DND-41 (cell line): ENCODE data around the gene FAAH.

Source experiments
- ATAC-seq: fragments of 200-7000 bp; cut with Tn5 transposase; 3 replicates; pipeline ENCODE4 v1.9.1; 2021; ENCODE audit warnings: low read depth; ENCODE audit not compliant: insufficient read depth
- DNase-seq: peaks from one replicate; pipeline ENCODE4 v3.0.0-alpha.2; 2020
- H2AFZ ChIP-seq: 2 replicates; pipeline ENCODE4 v1.6.0; 2012; ENCODE audit warnings: low read depth, low read length
- H3K27ac ChIP-seq: 2 replicates; pipeline ENCODE4 v1.5.1; 2012; ENCODE audit warnings: low read length, inconsistent platforms
- H3K27me3 ChIP-seq: fragments of 200-600 bp; sonication (generic); 2 replicates; pipeline ENCODE4 v1.6.0; 2012; ENCODE audit warnings: low read length, mild to moderate bottlenecking, inconsistent platforms; ENCODE audit not compliant: insufficient read depth, poor library complexity
- H3K36me3 ChIP-seq: 2 replicates; pipeline ENCODE4 v1.5.1; 2012; ENCODE audit warnings: low read length, inconsistent platforms; ENCODE audit not compliant: insufficient read depth
- H3K4me1 ChIP-seq: 2 replicates; pipeline ENCODE4 v1.5.1; 2012; ENCODE audit warnings: mild to moderate bottlenecking, low read length; ENCODE audit not compliant: insufficient read depth
- H3K4me2 ChIP-seq: 2 replicates; pipeline ENCODE4 v1.6.0; 2012; ENCODE audit warnings: mild to moderate bottlenecking, moderate library complexity, low read length, inconsistent platforms; ENCODE audit not compliant: insufficient read depth
- H3K4me3 ChIP-seq, 2 experiments: fragments of 200-600 bp in 1 of 2; shearing (Covaris generic) in 1 of 2; 2 replicates each; pipeline ENCODE4 v1.5.1; 2012 to 2016; ENCODE audit warnings: inconsistent platforms in 2 of 2, low read length in 2 of 2, mild to moderate bottlenecking in 2 of 2, low read depth in 1 of 2, moderate library complexity in 1 of 2
- H3K79me2 ChIP-seq: 2 replicates; pipeline ENCODE4 v1.6.0; 2012; ENCODE audit warnings: low read length, inconsistent platforms; ENCODE audit not compliant: insufficient read depth
- H3K9ac ChIP-seq: 2 replicates; pipeline ENCODE4 v1.6.0; 2012; ENCODE audit warnings: low read depth, mild to moderate bottlenecking, inconsistent platforms, low read length, moderate library complexity
- H3K9me3 ChIP-seq: 2 replicates; pipeline ENCODE4 v1.5.1; 2012; ENCODE audit warnings: low read length, moderate library complexity, mild to moderate bottlenecking, inconsistent platforms; ENCODE audit not compliant: insufficient read depth, severe bottlenecking
- H4K20me1 ChIP-seq: 2 replicates; pipeline ENCODE4 v1.6.0; 2012; ENCODE audit warnings: low read length; ENCODE audit not compliant: insufficient read depth
- EZH2 ChIP-seq: IDR thresholded peaks from 3 replicates; pipeline ENCODE4 v1.6.1; 2012; ENCODE audit warnings: borderline replicate concordance, low read depth, mild to moderate bottlenecking, moderate library complexity, low read length, inconsistent platforms; ENCODE audit not compliant: severe bottlenecking
- TF ChIP-seq, protein P1 (sequence below): IDR thresholded peaks from 2 replicates; pipeline ENCODE4 v1.5.1; 2012; ENCODE audit warnings: borderline replicate concordance, low read length, moderate library complexity, mild to moderate bottlenecking; ENCODE audit not compliant: poor library complexity, severe bottlenecking; ENCODE audit errors: extremely low read depth

FAAH gene

GRCh38 chr1:46457178-46457577 lies 63.1 kb downstream of the FAAH start:
- no peaks in the 10 kb centered on the region for H3K36me3 ChIP-seq
- ATAC-seq (no peak), DNase-seq (no peak)
- H2AFZ ChIP-seq: no peak overlapping the region
- H3K4me1 ChIP-seq: no peaks in the 10 kb centered on the region
- H3K9me3 ChIP-seq: no peaks in the 10 kb centered on the region
- no peak for TF ChIP-seq EZH2
- TF ChIP-seq, protein P1, sequence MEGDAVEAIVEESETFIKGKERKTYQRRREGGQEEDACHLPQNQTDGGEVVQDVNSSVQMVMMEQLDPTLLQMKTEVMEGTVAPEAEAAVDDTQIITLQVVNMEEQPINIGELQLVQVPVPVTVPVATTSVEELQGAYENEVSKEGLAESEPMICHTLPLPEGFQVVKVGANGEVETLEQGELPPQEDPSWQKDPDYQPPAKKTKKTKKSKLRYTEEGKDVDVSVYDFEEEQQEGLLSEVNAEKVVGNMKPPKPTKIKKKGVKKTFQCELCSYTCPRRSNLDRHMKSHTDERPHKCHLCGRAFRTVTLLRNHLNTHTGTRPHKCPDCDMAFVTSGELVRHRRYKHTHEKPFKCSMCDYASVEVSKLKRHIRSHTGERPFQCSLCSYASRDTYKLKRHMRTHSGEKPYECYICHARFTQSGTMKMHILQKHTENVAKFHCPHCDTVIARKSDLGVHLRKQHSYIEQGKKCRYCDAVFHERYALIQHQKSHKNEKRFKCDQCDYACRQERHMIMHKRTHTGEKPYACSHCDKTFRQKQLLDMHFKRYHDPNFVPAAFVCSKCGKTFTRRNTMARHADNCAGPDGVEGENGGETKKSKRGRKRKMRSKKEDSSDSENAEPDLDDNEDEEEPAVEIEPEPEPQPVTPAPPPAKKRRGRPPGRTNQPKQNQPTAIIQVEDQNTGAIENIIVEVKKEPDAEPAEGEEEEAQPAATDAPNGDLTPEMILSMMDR: no peak
- no peak overlapping the region for H3K4me2 ChIP-seq
- H3K9ac ChIP-seq: no peak overlapping the region
- no peaks in the 10 kb centered on the region; the same call in 1 of the 2 replicates for H4K20me1 ChIP-seq
- H3K79me2 ChIP-seq: no peaks in the 10 kb centered on the region
- H3K27ac ChIP-seq: no peak overlapping the region
- peaks cover 56% of the 10 kb centered on the region for H3K27me3 ChIP-seq
- H3K4me3 ChIP-seq: no peak overlapping the region

- TF ChIP-seq, protein P1: no peak
- no peak for TF ChIP-seq EZH2
Measured at GRCh38 chr1:46458190-46458589, 64.1 kb downstream of the FAAH start.

GRCh38 chr1:46458846-46459245 lies 64.7 kb downstream of the FAAH start:
- DNase-seq (no peak), ATAC-seq (no peak)
- Histone ChIP-seq H3K4me2 (no peak overlapping the region), H3K9ac (no peak overlapping the region), H3K79me2 (no peaks in the 10 kb centered on the region), H3K27ac (no peak overlapping the region), H3K36me3 (no peaks in the 10 kb centered on the region), H3K4me1 (no peaks in the 10 kb centered on the region), H3K27me3 (peaks cover 58% of the 10 kb centered on the region), H4K20me1 (no peaks in the 10 kb centered on the region; the same call in 1 of the 2 replicates), H2AFZ (no peak overlapping the region), H3K9me3 (no peaks in the 10 kb centered on the region), H3K4me3 (no peak overlapping the region)
- TF ChIP-seq EZH2: no peak
- TF ChIP-seq, protein P1: no peak

More at GRCh38 chr1:46458190-46458589, 64.1 kb downstream of the FAAH start:
- H3K79me2 ChIP-seq: no peaks in the 10 kb centered on the region
- H3K4me3 ChIP-seq: no peak overlapping the region
- H3K36me3 ChIP-seq: no peaks in the 10 kb centered on the region
- ATAC-seq (no peak), DNase-seq (no peak)
- no peak overlapping the region for H3K27ac ChIP-seq
- no peaks in the 10 kb centered on the region for H3K9me3 ChIP-seq
- H2AFZ ChIP-seq: no peak overlapping the region
- H3K9ac ChIP-seq: no peak overlapping the region
- no peak overlapping the region for H3K4me2 ChIP-seq
- peaks cover 57% of the 10 kb centered on the region for H3K27me3 ChIP-seq
- H4K20me1 ChIP-seq: no peaks in the 10 kb centered on the region; the same call in 1 of the 2 replicates
- no peaks in the 10 kb centered on the region for H3K4me1 ChIP-seq

DNA sequence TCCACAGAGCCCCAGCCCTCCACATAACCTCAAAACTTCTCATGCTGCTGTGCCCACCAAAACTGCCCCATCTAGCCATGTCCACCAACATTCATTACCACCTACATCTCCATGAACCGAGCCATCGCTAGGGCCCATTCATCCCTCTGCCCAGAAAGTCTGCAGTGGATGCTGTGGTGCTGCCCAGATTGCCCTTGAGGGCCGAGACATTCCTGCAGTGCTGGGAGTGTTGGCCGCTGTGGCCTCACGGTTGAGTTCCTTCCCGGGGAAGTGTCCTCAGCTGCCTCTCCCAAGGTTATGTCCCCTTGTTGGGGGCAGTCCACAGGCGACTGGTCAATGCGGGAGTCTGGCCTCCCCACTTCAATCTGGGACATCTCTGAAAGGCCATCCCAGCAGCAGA lies 65.2 kb downstream of the FAAH start:
- Histone ChIP-seq H3K27me3 (peaks cover 62% of the 10 kb centered on the region), H3K9ac (no peak overlapping the region), H3K36me3 (no peaks in the 10 kb centered on the region), H3K4me1 (no peaks in the 10 kb centered on the region), H3K4me2 (no peak overlapping the region), H3K79me2 (no peaks in the 10 kb centered on the region), H3K9me3 (no peaks in the 10 kb centered on the region), H3K27ac (no peak overlapping the region), H2AFZ (no peak overlapping the region), H4K20me1 (no peaks in the 10 kb centered on the region; the same call in 1 of the 2 replicates), H3K4me3 (no peak overlapping the region)
- ATAC-seq (no peak), DNase-seq (no peak)
- TF ChIP-seq, protein P1: no peak
- TF ChIP-seq EZH2: no peak
